ENCODE measurements around the gene PHF12.
A peak's percentile ranks its signal among the peaks of the same experiment; 100 is the strongest.

PHF12 gene

GRCh38 chr17:28975031-28975430 lies 23.7 kb upstream of the PHF12 start:
- no peak for DNase-seq

GRCh38 chr17:28974451-28974850 lies 23.1 kb upstream of the PHF12 start:
- DNase-seq: no peak

- peak in 1 of 2 experiments; percentile 61 for DNase-seq
These were observed 22.1 kb upstream of the PHF12 start for GRCh38 chr17:28973425-28973824.

GRCh38 chr17:28972437-28972836 lies 21.1 kb upstream of the PHF12 start:
- DNase-seq: peak in 1 of 2 experiments; percentile 43

GRCh38 chr17:28970879-28971278 lies 19.6 kb upstream of the PHF12 start:
- peak in 1 of 2 experiments; percentile 32 for DNase-seq

GRCh38 chr17:28969706-28970393 lies 18.5 kb upstream of the PHF12 start:
- DNase-seq: no peak

- DNase-seq: no peak
These were observed 17.6 kb upstream of the PHF12 start for GRCh38 chr17:28968914-28969295.

GRCh38 chr17:28968231-28968913 lies 17.1 kb upstream of the PHF12 start:
- peak in 1 of 2 experiments; percentile 50 for DNase-seq

- DNase-seq: peak in 1 of 2 experiments; percentile 86
These were observed 16.2 kb upstream of the PHF12 start for GRCh38 chr17:28967221-28968135.

GRCh38 chr17:28963841-28964240 lies 12.5 kb upstream of the PHF12 start:
- no peak for DNase-seq

GRCh38 chr17:28963055-28963611 lies 11.8 kb upstream of the PHF12 start:
- no peak for DNase-seq

GRCh38 chr17:28961391-28961790 lies 10.1 kb upstream of the PHF12 start:
- no peak for DNase-seq

- DNase-seq: no peak
These were observed 9.1 kb upstream of the PHF12 start for GRCh38 chr17:28960256-28961061.

GRCh38 chr17:28959471-28959871 lies 8.2 kb upstream of the PHF12 start:
- no peak for DNase-seq

GRCh38 chr17:28958820-28959455 lies 7.6 kb upstream of the PHF12 start:
- DNase-seq: no peak

GRCh38 chr17:28957992-28958355 lies 6.7 kb upstream of the PHF12 start:
- no peak for DNase-seq

- DNase-seq: no peak
These were observed 6.1 kb upstream of the PHF12 start for GRCh38 chr17:28957277-28957991.

- no peak for DNase-seq
These were observed 5.5 kb upstream of the PHF12 start for GRCh38 chr17:28956861-28957260.

GRCh38 chr17:28956112-28956511 lies 4.8 kb upstream of the PHF12 start:
- DNase-seq: no peak

- DNase-seq: no peak
These were observed 4.1 kb upstream of the PHF12 start for GRCh38 chr17:28955408-28955807.

- no peak for DNase-seq
These were observed 3.6 kb upstream of the PHF12 start for GRCh38 chr17:28954886-28955285.
